Natural killer cell treated with Interleukin-12 subunit alpha and Interleukin-12 subunit beta and Interleukin-15 and Interleukin-18, amount 100 ng/mL, for 72 hours (primary cell): ENCODE data around the gene TASP1. TPM values are rescaled to one million over a fixed set of nuclear protein-coding genes. Genes with fewer than 3 reads are reported as not detected.
A peak's percentile ranks its signal among the peaks of the same experiment; 100 is the strongest.

ENCODE experiments used
- ATAC-seq, 2 donors: fragments of 150-1000 bp; cut with Tn5 transposase in 1 of 2; sonication (Bioruptor Pico), chemical (Tn5 transposase) in 1 of 2; 2 replicates each; pipeline ENCODE4 v1.10.0; 2021
- DNase-seq: peaks from one replicate; pipeline ENCODE4 v3.0.0; 2022; ENCODE audit warnings: low spot score
- H3K27ac Mint-ChIP-seq, 2 donors: 1 replicate in 1 of 2; 2 replicates in 1 of 2; pipeline ENCODE4 v1.8.0; 2022; ENCODE audit warnings: mixed read lengths in 2 of 2, mild to moderate bottlenecking in 1 of 2, moderate library complexity in 1 of 2
- H3K27me3 Mint-ChIP-seq, 2 donors: 1 replicate in 1 of 2; 2 replicates in 1 of 2; pipeline ENCODE4 v1.8.0; 2022; ENCODE audit warnings: mixed read lengths in 2 of 2
- H3K36me3 Mint-ChIP-seq: one replicate; pipeline ENCODE4 v1.8.0; 2022; ENCODE audit warnings: mixed read lengths
- H3K4me1 Mint-ChIP-seq, 2 donors: 1 replicate in 1 of 2; 2 replicates in 1 of 2; pipeline ENCODE4 v1.8.0; 2022; ENCODE audit warnings: low read depth in 2 of 2, mixed read lengths in 2 of 2, mild to moderate bottlenecking in 1 of 2
- H3K4me3 Mint-ChIP-seq: one replicate; pipeline ENCODE4 v1.8.0; 2022; ENCODE audit warnings: mixed read lengths
- H3K9me3 Mint-ChIP-seq: 2 replicates; pipeline ENCODE4 v1.8.0; 2022; ENCODE audit warnings: mixed read lengths
- total RNA-seq, 2 donors: library from RNA; stranded (reverse); gene quantifications; one replicate each; pipeline ENCODE4 v1.2.3, GENCODE V29; 2022

TASP1 gene
- total RNA-seq, 2 donors from 2014 or later: 14.9 to 16.3 TPM

GRCh38 chr20:13449868-13450434, 188.8 kb downstream of the TASP1 start:
- Mint-ChIP-seq H3K9me3 (peaks cover 5% of the 10 kb centered on the region), H3K4me3 (no peak overlapping the region), H3K36me3 (peaks cover 18% of the 10 kb centered on the region), H3K27ac (no peak overlapping the region), H3K4me1 (peaks cover 0 to 3% of the 10 kb centered on the region in 2 donors), H3K27me3 (no peaks in the 10 kb centered on the region)
- ATAC-seq: no peak
- no peak for DNase-seq

DNA sequence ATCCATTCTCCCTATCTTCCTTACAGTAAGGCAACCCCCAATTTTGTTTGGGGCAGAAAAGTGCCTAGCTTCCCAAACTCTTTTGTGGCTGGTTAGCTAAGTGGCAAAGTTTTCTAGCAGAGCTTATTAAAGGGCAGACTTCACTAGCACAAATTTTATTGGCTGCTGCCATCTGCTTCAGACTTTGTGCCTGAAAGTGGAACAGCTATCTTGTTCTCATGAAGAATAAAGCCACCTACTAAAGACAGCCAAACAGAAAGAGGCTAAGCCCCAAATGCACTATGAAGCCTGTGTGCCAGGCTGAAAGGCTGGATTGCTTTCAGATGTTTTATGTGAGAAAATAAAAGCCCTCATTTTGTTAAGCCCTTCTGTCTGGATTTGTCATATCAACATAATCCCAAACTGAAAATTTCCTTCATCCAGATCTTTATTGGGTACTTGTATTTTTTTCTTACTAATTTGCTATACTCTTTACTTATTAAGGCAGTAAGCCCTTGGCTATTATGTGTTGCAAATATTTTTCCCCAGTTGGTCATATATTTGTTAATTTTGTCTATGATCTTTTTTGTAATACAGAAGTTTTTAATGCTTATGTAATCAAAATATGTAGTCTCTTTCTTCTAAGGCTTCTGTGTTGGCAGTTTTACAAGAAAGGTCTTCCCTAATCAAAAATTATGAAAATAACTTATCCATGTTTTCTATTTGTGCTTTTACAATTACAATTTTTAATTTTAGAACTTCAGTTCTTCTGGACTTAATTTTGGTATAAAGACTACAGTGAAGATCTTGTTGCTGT, 191.1 kb downstream of the TASP1 start:
- no peak overlapping the region for H3K27ac Mint-ChIP-seq
- no peak overlapping the region for H3K4me3 Mint-ChIP-seq
- no peak for ATAC-seq
- peaks cover 5% of the 10 kb centered on the region for H3K36me3 Mint-ChIP-seq
- no peak for DNase-seq
- no peaks in the 10 kb centered on the region for H3K4me1 Mint-ChIP-seq
- H3K27me3 Mint-ChIP-seq: no peaks in the 10 kb centered on the region
- H3K9me3 Mint-ChIP-seq: no peaks in the 10 kb centered on the region

DNA sequence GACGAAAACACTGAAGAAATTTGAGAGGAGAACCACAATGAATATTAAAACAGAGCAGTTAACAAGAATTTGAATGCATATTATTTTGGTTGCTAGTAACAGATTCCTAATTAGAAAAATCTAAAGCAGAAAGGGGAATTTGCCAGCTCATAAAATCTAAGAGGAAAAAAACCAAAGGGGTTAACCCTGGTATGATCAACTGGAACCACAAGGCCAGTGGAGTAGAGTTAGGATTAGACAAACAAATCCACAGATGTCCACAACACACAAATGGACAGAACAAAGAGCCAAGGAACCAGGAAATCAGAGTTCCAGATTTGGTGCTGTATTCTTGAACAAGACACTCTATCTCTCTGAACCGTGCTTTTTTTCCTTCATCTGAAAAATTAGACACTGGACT, 195.0 kb downstream of the TASP1 start:
- H3K9me3 Mint-ChIP-seq: peaks cover 4% of the 10 kb centered on the region
- DNase-seq (no peak), ATAC-seq (no peak)
- H3K36me3 Mint-ChIP-seq: peaks cover 22% of the 10 kb centered on the region
- no peaks in the 10 kb centered on the region for H3K27me3 Mint-ChIP-seq
- H3K4me3 Mint-ChIP-seq: no peak overlapping the region
- no peaks in the 10 kb centered on the region for H3K4me1 Mint-ChIP-seq
- no peak overlapping the region for H3K27ac Mint-ChIP-seq

DNA sequence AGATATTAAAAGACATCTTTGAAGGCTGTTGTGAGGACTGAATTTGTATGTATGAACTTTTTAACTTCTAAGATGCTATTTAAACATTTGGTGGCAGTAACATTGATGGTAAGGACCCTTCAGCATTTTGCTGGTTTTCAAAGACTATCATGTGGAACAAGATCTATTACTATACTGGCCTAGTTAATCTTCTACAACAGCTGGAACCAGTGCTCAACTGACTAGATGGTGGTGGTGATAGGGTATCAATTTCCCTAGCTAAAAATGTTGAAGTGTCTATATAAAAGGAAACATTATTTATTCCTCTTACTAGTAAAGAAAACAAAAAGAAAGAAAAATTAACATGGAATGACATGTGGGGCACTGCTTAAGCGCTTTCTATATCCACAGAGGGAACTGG, 195.7 kb downstream of the TASP1 start:
- no peaks in the 10 kb centered on the region for H3K4me1 Mint-ChIP-seq
- peaks cover 4% of the 10 kb centered on the region for H3K9me3 Mint-ChIP-seq
- DNase-seq (no peak), ATAC-seq (no peak)
- H3K27me3 Mint-ChIP-seq: no peaks in the 10 kb centered on the region
- H3K4me3 Mint-ChIP-seq: no peak overlapping the region
- H3K27ac Mint-ChIP-seq: no peak overlapping the region
- H3K36me3 Mint-ChIP-seq: peaks cover 25% of the 10 kb centered on the region

DNA sequence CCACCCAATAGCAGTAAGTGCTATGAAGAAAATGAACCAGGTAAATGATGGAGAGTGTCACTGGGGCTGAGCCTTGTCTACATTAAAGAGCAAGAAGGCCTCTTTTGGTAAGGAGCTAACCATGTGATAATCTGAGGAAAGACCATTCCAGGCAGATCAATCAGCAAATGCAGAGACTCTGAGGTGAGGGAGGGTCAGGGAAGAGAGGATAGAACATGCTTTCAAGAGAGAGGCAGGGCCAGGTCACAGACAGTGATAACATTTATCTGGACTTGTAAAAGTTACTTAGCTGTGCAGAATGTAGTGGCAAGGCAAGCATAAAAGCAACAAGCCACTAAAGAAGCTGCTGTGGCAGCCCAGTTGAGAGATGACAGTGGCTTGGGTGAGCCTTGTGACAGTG, 197.3 kb downstream of the TASP1 start:
- H3K36me3 Mint-ChIP-seq: peaks cover 25% of the 10 kb centered on the region
- H3K4me3 Mint-ChIP-seq: no peak overlapping the region
- no peaks in the 10 kb centered on the region for H3K4me1 Mint-ChIP-seq
- ATAC-seq (no peak), DNase-seq (no peak)
- no peak overlapping the region for H3K27ac Mint-ChIP-seq
- H3K9me3 Mint-ChIP-seq: peaks cover 4% of the 10 kb centered on the region
- H3K27me3 Mint-ChIP-seq: no peaks in the 10 kb centered on the region

DNA sequence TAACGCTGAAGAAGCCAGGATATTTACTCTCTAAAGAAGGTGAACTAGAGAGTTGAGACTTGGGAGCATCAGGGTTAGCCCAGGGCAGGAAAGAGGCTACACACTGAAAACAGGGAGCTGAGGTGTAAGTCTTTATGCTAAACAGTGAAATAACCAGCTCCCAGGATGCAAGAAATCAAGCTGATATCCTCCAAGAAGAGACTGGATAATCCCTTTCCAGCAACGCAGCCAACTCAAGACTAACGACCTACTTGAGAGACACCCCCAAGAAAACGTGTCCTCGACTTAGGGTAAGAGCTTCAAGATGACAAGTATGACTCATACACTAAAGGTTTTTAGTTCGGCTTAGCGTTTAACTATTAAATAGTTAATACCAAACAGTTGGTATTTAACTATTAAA, 202.2 kb downstream of the TASP1 start:
- Mint-ChIP-seq H3K36me3 (peaks cover 25% of the 10 kb centered on the region), H3K4me1 (peaks cover 1 to 3% of the 10 kb centered on the region in 2 donors), H3K27me3 (no peaks in the 10 kb centered on the region), H3K4me3 (no peak overlapping the region), H3K9me3 (peaks cover 4% of the 10 kb centered on the region), H3K27ac (no peak overlapping the region)
- ATAC-seq (no peak), DNase-seq (no peak)

DNA sequence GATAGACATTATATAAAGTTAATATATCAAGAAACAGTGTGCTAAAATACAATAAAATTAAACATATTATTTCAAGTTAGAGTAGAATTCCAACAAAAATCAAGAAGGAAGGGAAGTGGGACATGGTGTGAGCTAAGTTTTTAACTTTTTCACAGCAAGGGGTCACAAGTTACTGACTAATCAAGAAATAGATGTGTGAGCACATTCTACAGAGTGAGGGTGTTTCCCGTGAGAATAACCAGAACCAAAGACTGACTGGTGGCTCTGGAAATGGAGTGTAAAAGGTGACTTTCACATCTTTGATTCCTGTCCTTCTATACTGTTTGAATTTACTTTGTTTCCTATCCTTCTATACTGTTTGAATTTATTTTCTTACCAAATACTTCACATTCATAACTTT, 206.6 kb downstream of the TASP1 start:
- H3K27ac Mint-ChIP-seq: no peak overlapping the region
- peaks cover 9% of the 10 kb centered on the region for H3K9me3 Mint-ChIP-seq
- peaks cover 19 to 24% of the 10 kb centered on the region in 2 donors for H3K4me1 Mint-ChIP-seq
- no peaks in the 10 kb centered on the region for H3K27me3 Mint-ChIP-seq
- ATAC-seq (no peak), DNase-seq (no peak)
- peaks cover 22% of the 10 kb centered on the region for H3K36me3 Mint-ChIP-seq
- H3K4me3 Mint-ChIP-seq: no peak overlapping the region

- peak overlapping the region; percentile 50 to 68 for H3K27ac Mint-ChIP-seq
- peaks cover 22% of the 10 kb centered on the region for H3K36me3 Mint-ChIP-seq
These were observed 208.3 kb downstream of the TASP1 start for GRCh38 chr20:13430346-13431002.

DNA sequence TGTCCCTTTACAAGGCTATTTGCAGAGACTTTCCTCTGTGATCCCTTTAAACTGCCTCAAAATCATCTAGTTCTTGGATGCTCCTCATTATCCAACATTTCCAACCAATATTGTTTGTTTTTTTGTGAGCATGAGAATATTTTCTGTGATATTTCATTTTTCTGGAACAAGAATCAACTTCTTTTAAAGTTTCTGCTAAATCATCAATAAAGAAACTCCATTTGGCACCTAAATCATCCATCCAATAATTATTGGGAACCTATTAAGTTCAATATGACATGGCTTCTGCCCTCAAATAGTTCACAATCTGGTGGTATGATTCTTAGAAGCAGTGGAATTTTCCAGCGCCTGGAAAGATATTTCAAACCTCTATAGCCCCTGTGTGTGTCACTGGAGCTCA, 210.0 kb downstream of the TASP1 start:
- Mint-ChIP-seq H3K27me3 (no peaks in the 10 kb centered on the region), H3K9me3 (peaks cover 9% of the 10 kb centered on the region), H3K27ac (peak overlapping the region in 1 of 2 donors; percentile 29), H3K4me1 (peaks cover 19 to 24% of the 10 kb centered on the region in 2 donors), H3K4me3 (no peak overlapping the region), H3K36me3 (peaks cover 22% of the 10 kb centered on the region)
- ATAC-seq (no peak), DNase-seq (no peak)

More at GRCh38 chr20:13430346-13431002, 208.3 kb downstream of the TASP1 start:
- Mint-ChIP-seq H3K27me3 (no peaks in the 10 kb centered on the region), H3K4me3 (peak overlapping the region; percentile 26), H3K4me1 (peaks cover 19 to 24% of the 10 kb centered on the region in 2 donors), H3K9me3 (peaks cover 9% of the 10 kb centered on the region)
- ATAC-seq (peak; percentile 91 to 93), DNase-seq (peak; percentile 67)

DNA sequence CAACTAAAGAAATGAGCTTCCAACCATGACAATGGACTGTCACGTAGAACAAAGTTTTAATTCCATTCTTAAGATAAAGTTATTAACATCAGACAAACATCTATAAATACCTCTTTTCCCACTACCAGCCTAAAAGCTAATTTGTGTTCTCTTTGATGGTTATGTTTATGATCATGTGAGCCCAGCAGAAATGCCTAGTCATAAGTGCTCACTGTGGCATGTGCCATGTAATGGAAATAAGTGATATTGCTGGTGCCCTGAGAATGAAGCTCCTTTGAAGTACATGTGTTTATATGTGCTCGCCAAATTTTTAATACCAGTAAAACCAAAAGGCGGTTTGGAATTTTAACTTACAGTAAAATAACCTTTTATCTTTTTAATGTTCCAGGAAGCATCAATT, 211.9 kb downstream of the TASP1 start:
- Mint-ChIP-seq H3K9me3 (peaks cover 9% of the 10 kb centered on the region), H3K4me3 (no peak overlapping the region), H3K36me3 (peaks cover 22% of the 10 kb centered on the region), H3K27ac (no peak overlapping the region), H3K4me1 (peaks cover 19 to 21% of the 10 kb centered on the region in 2 donors), H3K27me3 (no peaks in the 10 kb centered on the region)
- DNase-seq (no peak), ATAC-seq (no peak)

DNA sequence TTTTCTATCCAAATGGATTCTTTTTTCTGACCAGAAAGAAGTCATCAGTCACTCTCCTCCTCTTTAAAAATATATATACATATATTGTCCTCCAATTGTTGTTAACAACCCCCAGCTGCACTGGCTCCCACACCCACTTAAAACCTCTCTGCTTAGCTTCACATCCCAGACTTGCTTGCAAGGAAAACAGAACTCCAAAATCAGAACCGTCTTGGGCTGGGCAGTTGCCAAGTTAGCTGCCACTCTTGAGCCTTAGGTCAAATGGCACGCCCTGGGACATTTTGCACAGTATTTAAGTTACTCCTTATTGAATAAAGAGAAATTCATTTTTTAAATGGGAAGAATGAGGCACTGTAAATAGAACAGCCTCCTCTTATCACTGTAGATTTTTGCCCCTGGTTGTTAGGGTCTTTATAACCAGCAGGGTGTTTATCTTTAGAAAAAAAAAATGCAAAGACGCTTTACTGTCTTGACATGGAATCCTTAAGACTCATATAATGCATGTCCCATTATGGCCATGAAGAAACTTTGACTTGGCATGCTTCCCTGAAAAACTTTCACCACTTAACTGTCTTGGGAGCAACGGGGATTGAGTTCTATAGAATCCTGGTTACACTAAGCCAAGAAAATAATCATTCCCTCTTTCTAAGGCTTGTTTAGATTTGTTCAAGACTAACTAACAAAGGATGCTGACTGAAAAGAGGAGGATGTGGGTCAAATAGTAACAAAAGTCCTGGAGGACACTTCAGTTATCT, 213.2 kb downstream of the TASP1 start:
- H3K4me3 Mint-ChIP-seq: no peak overlapping the region
- ATAC-seq: no peak

DNA sequence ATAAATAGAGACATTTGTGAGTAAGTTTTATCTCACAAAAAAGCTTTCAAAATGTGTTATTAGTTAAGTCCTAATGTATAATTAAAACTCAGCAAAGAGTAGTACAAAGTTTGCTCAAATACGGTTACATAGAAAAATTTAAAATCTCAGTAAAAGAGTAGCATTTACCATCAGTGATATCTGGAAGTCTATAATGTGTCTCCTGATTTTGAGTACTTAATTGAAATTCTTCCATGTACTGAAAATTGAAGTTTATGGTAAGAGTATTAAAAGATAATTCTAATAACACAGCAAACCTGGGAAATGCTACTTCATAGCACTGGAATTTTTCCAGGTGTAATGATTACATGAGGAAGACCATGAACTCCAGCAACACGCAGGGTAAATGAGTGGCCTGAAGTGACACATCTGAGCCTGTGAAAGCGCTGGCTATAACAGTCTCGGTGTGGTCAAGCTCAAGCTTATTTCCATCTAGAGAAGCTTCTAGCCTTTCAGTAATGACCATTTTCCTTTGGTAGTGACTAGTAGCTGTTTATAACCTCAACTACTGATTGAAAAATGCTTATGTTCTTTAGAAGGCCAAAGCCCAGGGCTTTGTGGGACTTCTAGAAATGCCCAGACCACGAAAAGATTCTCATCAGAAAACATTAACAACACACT, 214.4 kb downstream of the TASP1 start:
- Mint-ChIP-seq H3K9me3 (peaks cover 5% of the 10 kb centered on the region), H3K4me3 (no peak overlapping the region), H3K4me1 (peaks cover 0 to 3% of the 10 kb centered on the region in 2 donors), H3K36me3 (peaks cover 7% of the 10 kb centered on the region), H3K27me3 (no peaks in the 10 kb centered on the region), H3K27ac (no peak overlapping the region)
- DNase-seq (no peak), ATAC-seq (no peak)

More for the DNA sequence above, 213.2 kb downstream of the TASP1 start:
- Mint-ChIP-seq H3K27ac (no peak overlapping the region), H3K9me3 (peaks cover 6% of the 10 kb centered on the region), H3K27me3 (no peaks in the 10 kb centered on the region), H3K36me3 (peaks cover 16% of the 10 kb centered on the region), H3K4me1 (peaks cover 8 to 13% of the 10 kb centered on the region in 2 donors)
- no peak for DNase-seq

- ATAC-seq (no peak), DNase-seq (no peak)
- no peaks in the 10 kb centered on the region for H3K9me3 Mint-ChIP-seq
- no peak overlapping the region for H3K4me3 Mint-ChIP-seq
- H3K27me3 Mint-ChIP-seq: no peaks in the 10 kb centered on the region
- no peak overlapping the region for H3K27ac Mint-ChIP-seq
- H3K4me1 Mint-ChIP-seq: peaks cover 0 to 5% of the 10 kb centered on the region in 2 donors
- peaks cover under 1% of the 10 kb centered on the region for H3K36me3 Mint-ChIP-seq
These were observed 215.1 kb downstream of the TASP1 start for GRCh38 chr20:13423472-13424173.
